H9 (cell line): ENCODE measurements around the gene C7orf57. TPM values are rescaled to one million over a fixed set of nuclear protein-coding genes. Genes with fewer than 3 reads are reported as not detected.

ENCODE experiments used
- DNase-seq: peaks from one replicate; pipeline ENCODE4 v3.0.0-alpha.2; 2017
- H2AFZ ChIP-seq: one replicate; pipeline ENCODE4 v1.6.1; 2013; ENCODE audit warnings: mild to moderate bottlenecking, low read length, control low read depth, moderate library complexity
- H2AK5ac ChIP-seq: 2 replicates; pipeline ENCODE4 v1.6.1; 2013; ENCODE audit warnings: low read length, control low read depth, mixed read lengths; ENCODE audit not compliant: insufficient read length
- H2BK120ac ChIP-seq: one replicate; pipeline ENCODE4 v1.6.1; 2013; ENCODE audit warnings: low read depth, mild to moderate bottlenecking, low read length, control low read depth, inconsistent platforms; ENCODE audit not compliant: poor library complexity, severe bottlenecking
- H2BK12ac ChIP-seq: 2 replicates; pipeline ENCODE4 v1.6.1; 2013; ENCODE audit warnings: low read length, control low read depth, mixed read lengths, low read depth; ENCODE audit not compliant: insufficient read length
- H2BK15ac ChIP-seq: 2 replicates; pipeline ENCODE4 v1.6.1; 2013; ENCODE audit warnings: low read depth, low read length, control low read depth
- H2BK20ac ChIP-seq: one replicate; pipeline ENCODE4 v1.6.1; 2013; ENCODE audit warnings: low read depth, mild to moderate bottlenecking, low read length, control low read depth, inconsistent platforms; ENCODE audit not compliant: poor library complexity, severe bottlenecking
- H2BK5ac ChIP-seq: 2 replicates; pipeline ENCODE4 v1.6.1; 2013; ENCODE audit warnings: low read length, control low read depth, mixed read lengths; ENCODE audit not compliant: insufficient read length
- H3K14ac ChIP-seq: 2 replicates; pipeline ENCODE4 v1.6.1; 2013; ENCODE audit warnings: low read length, control low read depth; ENCODE audit not compliant: insufficient read depth
- H3K18ac ChIP-seq: 2 replicates; pipeline ENCODE4 v1.6.1; 2013; ENCODE audit warnings: low read depth, mild to moderate bottlenecking, mixed read lengths, low read length, control low read depth; ENCODE audit not compliant: insufficient read length
- H3K23ac ChIP-seq: 2 replicates; pipeline ENCODE4 v1.6.1; 2013; ENCODE audit warnings: low read length, control low read depth, mixed read lengths, low read depth; ENCODE audit not compliant: insufficient read length
- H3K23me2 ChIP-seq: 2 replicates; pipeline ENCODE4 v1.6.1; 2013; ENCODE audit warnings: low read depth, mild to moderate bottlenecking, mixed read lengths, low read length, control low read depth; ENCODE audit not compliant: insufficient read length, poor library complexity, severe bottlenecking
- H3K27ac ChIP-seq: 2 replicates; pipeline ENCODE4 v1.5.1; 2013; ENCODE audit warnings: low read length, control low read depth, mixed read lengths, low read depth; ENCODE audit not compliant: insufficient read length
- H3K27me3 ChIP-seq: 2 replicates; pipeline ENCODE4 v1.6.1; 2013; ENCODE audit warnings: low read length, control low read depth, inconsistent platforms; ENCODE audit not compliant: insufficient read depth
- H3K4ac ChIP-seq: 2 replicates; pipeline ENCODE4 v1.6.1; 2013; ENCODE audit warnings: low read depth, mild to moderate bottlenecking, control low read depth, inconsistent platforms, low read length, moderate library complexity
- H3K4me1 ChIP-seq: 2 replicates; pipeline ENCODE4 v1.6.1; 2013; ENCODE audit warnings: low read length, control low read depth, inconsistent platforms; ENCODE audit not compliant: insufficient read depth
- H3K4me2 ChIP-seq: 2 replicates; pipeline ENCODE4 v1.6.1; 2013; ENCODE audit warnings: low read length, control low read depth, mixed read lengths; ENCODE audit not compliant: insufficient read length, insufficient read depth
- H3K56ac ChIP-seq: 2 replicates; pipeline ENCODE4 v1.6.1; 2013; ENCODE audit warnings: low read depth, mild to moderate bottlenecking, mixed read lengths, low read length, control low read depth; ENCODE audit not compliant: insufficient read length
- H3K79me1 ChIP-seq: 2 replicates; pipeline ENCODE4 v1.6.1; 2013; ENCODE audit warnings: low read depth, mild to moderate bottlenecking, moderate library complexity, low read length, control low read depth, inconsistent platforms; ENCODE audit not compliant: insufficient read depth, poor library complexity, severe bottlenecking
- H3K79me2 ChIP-seq: 2 replicates; pipeline ENCODE4 v1.6.1; 2013; ENCODE audit warnings: low read length, control low read depth, inconsistent platforms; ENCODE audit not compliant: insufficient read depth
- H3K9ac ChIP-seq: 2 replicates; pipeline ENCODE4 v1.6.1; 2013; ENCODE audit warnings: low read length, control low read depth, mixed read lengths; ENCODE audit not compliant: insufficient read length; ENCODE audit errors: extremely low read depth
- H3K9me3 ChIP-seq: one replicate; pipeline ENCODE4 v1.6.1; 2013; ENCODE audit warnings: low read depth, low read length, inconsistent platforms; ENCODE audit not compliant: control insufficient read depth
- H3T11ph ChIP-seq: one replicate; pipeline ENCODE4 v1.6.1; 2013; ENCODE audit warnings: mild to moderate bottlenecking, low read length, control low read depth, inconsistent platforms
- H4K20me1 ChIP-seq: one replicate; pipeline ENCODE4 v1.6.1; 2013; ENCODE audit not compliant: control insufficient read depth, insufficient read length, insufficient read depth
- H4K5ac ChIP-seq: 2 replicates; pipeline ENCODE4 v1.6.1; 2013; ENCODE audit warnings: low read depth, mild to moderate bottlenecking, mixed read lengths, low read length, control low read depth; ENCODE audit not compliant: insufficient read length
- H4K8ac ChIP-seq: replicated peaks from 2 replicates; pipeline ENCODE4 v1.6.1; 2013; ENCODE audit warnings: low read length, control low read depth, mixed read lengths, low read depth; ENCODE audit not compliant: insufficient read length
- H4K91ac ChIP-seq: 2 replicates; pipeline ENCODE4 v1.6.1; 2013; ENCODE audit warnings: low read depth, mild to moderate bottlenecking, moderate library complexity, mixed read lengths, low read length, control low read depth; ENCODE audit not compliant: insufficient read length
- H3K27ac Mint-ChIP-seq, 3 experiments: 2 replicates in 2 of 3; 3 replicates in 1 of 3; pipeline ENCODE4 v1.8.0; 2020 to 2021; ENCODE audit warnings: mixed read lengths in 3 of 3, mild to moderate bottlenecking in 1 of 3, moderate library complexity in 1 of 3
- H3K27me3 Mint-ChIP-seq: 2 replicates; pipeline ENCODE4 v1.8.0; 2021; ENCODE audit warnings: low read depth, mild to moderate bottlenecking, moderate library complexity, mixed read lengths
- H3K36me3 Mint-ChIP-seq, 3 experiments: 2 replicates in 2 of 3; 3 replicates in 1 of 3; pipeline ENCODE4 v1.8.0; 2020 to 2021; ENCODE audit warnings: low read depth in 3 of 3, mixed read lengths in 3 of 3; ENCODE audit not compliant: insufficient read depth in 1 of 3
- H3K4me1 Mint-ChIP-seq, 2 experiments: 2 replicates each; pipeline ENCODE4 v1.8.0; 2020; ENCODE audit warnings: mixed read lengths in 2 of 2
- H3K4me3 Mint-ChIP-seq, 2 experiments: 2 replicates in 1 of 2; 3 replicates in 1 of 2; pipeline ENCODE4 v1.8.0; 2020 to 2021; ENCODE audit warnings: mild to moderate bottlenecking in 2 of 2, mixed read lengths in 2 of 2, moderate library complexity in 1 of 2
- H3K9me3 Mint-ChIP-seq, 2 experiments: 2 replicates in 1 of 2; 3 replicates in 1 of 2; pipeline ENCODE4 v1.8.0; 2020; ENCODE audit warnings: mild to moderate bottlenecking in 2 of 2, mixed read lengths in 2 of 2, moderate library complexity in 1 of 2
- CTCF ChIP-seq: fragments of 200-600 bp; sonication (generic); conservative IDR thresholded peaks from 3 replicates; pipeline ENCODE4 v1.8.0; 2021; ENCODE audit warnings: antibody characterized with exemption, mild to moderate bottlenecking
- WGBS: extraction: QIAGEN DNeasy Blood & Tissue Kit; methylation state at CpG from one replicate; pipeline ENCODE4 v1.1.7; 2013; ENCODE audit warnings: missing lambda C conversion rate, low lambda C conversion rate, mixed read lengths; ENCODE audit not compliant: insufficient read length; ENCODE audit errors: extremely low coverage; 5-methylcytosine and 5-hydroxymethylcytosine counted together
- total RNA-seq: library from RNA; stranded (reverse); gene quantifications from 2 replicates; pipeline ENCODE4 v1.2.1, GENCODE V29; 2021

Gene C7orf57
- total RNA-seq, 1 experiment from 2014 or later = not detected

- Histone ChIP-seq H3K27me3 (no peaks in the 10 kb centered on the region), H4K8ac (no peak overlapping the region), H2BK120ac (no peak overlapping the region), H3K79me2 (no peaks in the 10 kb centered on the region), H3K4ac (no peak overlapping the region), H2AFZ (no peak overlapping the region), H3K79me1 (no peaks in the 10 kb centered on the region), H3K9me3 (no peaks in the 10 kb centered on the region), H4K5ac (no peak overlapping the region), H3K18ac (no peak overlapping the region), H2BK15ac (no peak overlapping the region), H2AK5ac (no peak overlapping the region), H3T11ph (no peak overlapping the region), H3K23ac (no peak overlapping the region), H3K14ac (no peak overlapping the region), H2BK20ac (no peak overlapping the region), H3K9ac (no peak overlapping the region), H2BK12ac (no peak overlapping the region), H3K27ac (no peak overlapping the region), H3K56ac (no peak overlapping the region), H4K91ac (no peak overlapping the region), H2BK5ac (no peak overlapping the region), H4K20me1 (no peaks in the 10 kb centered on the region), H3K4me2 (no peak overlapping the region), H3K23me2 (peaks cover 3% of the 10 kb centered on the region), H3K4me1 (no peaks in the 10 kb centered on the region)
- H3K4me1 Mint-ChIP-seq = peaks cover 32% of the 10 kb centered on the region in 2 experiments
- peaks cover 2 to 6% of the 10 kb centered on the region in 2 experiments for H3K9me3 Mint-ChIP-seq
- H3K4me3 Mint-ChIP-seq = peak overlapping the region in 1 of 2 experiments; percentile 50; a peak in 1 of 5 replicates
- H3K27ac Mint-ChIP-seq = peak overlapping the region in 2 of 3 experiments; percentile 1 to 94; a peak in 3 of 7 replicates
- no peaks in the 10 kb centered on the region for H3K27me3 Mint-ChIP-seq
- TF ChIP-seq CTCF = no peak
- no peak for DNase-seq
- WGBS = no CpG with 5 or more reads among the region's 5 CpGs
- peaks cover 0 to 6% (median 4%) of the 10 kb centered on the region in 3 experiments; a peak in 3 of 7 replicates for H3K36me3 Mint-ChIP-seq
These were observed 44.8 kb upstream of the C7orf57 start for GRCh38 chr7:47990592-47990991.
